ENCODE measurements around the gene ZNF821. TPM values are rescaled to one million over a fixed set of nuclear protein-coding genes. Genes with fewer than 3 reads are reported as not detected.
A peak's percentile ranks its signal among the peaks of the same experiment; 100 is the strongest.

ZNF821 gene
- total and polyA plus RNA-seq, 4 donors: 5.4 to 9.9 (median 8.5) TPM

- Histone ChIP-seq H3K4me1 (ENCODE audit: control insufficient read depth in 1 of 2, insufficient read depth in 2 of 2, low read length in 2 of 2) (peaks cover 0 to 2% of the 10 kb centered on the region in 2 donors), H3K9me3 (ENCODE audit: control insufficient read depth, low read length) (no peaks in the 10 kb centered on the region), H3K27ac (ENCODE audit: low read depth in 1 of 2, low read length in 2 of 2) (peak overlapping the region; percentile 72 to 91), H3K27me3 (ENCODE audit: control insufficient read depth in 1 of 2, insufficient read depth in 2 of 2, low read length in 1 of 2) (no peaks in the 10 kb centered on the region), H3K36me3 (ENCODE audit: control insufficient read depth in 1 of 2, insufficient read depth in 2 of 2, low read length in 1 of 2) (no peaks in the 10 kb centered on the region), H3K4me3 (ENCODE audit: low read length in 2 of 2) (peak overlapping the region; percentile 81 to 93)
- peak; percentile 65 to 82 for DNase-seq
- peak; percentile 60 for ATAC-seq (ENCODE audit: low FRiP score)
- 0 to 1% methylated on average over 41 to 44 of the region's 44 CpGs for WGBS, 2 donors
- intact Hi-C loops (cut with DNase I): loop anchor here (2.0 to 5.0 kb wide), 3 partner anchors 35 to 89 kb away; partner anchors contain the start of gene AP1G1 (in 2 of the 2)
Observed at GRCh38 chr16:71895679-71896365, 11.8 kb upstream of the ZNF821 start.

- intact Hi-C loops (cut with DNase I): loop anchor here (2.0 to 5.0 kb wide), 3 partner anchors 36 to 88 kb away; partner anchors contain the start of gene AP1G1 (in 2 of the 2)
- DNase-seq (peak; percentile 99), ATAC-seq (ENCODE audit: low FRiP score) (peak; percentile 99)
- Histone ChIP-seq H3K36me3 (ENCODE audit: control insufficient read depth in 1 of 2, insufficient read depth in 2 of 2, low read length in 1 of 2) (no peaks in the 10 kb centered on the region), H3K4me1 (ENCODE audit: control insufficient read depth in 1 of 2, insufficient read depth in 2 of 2, low read length in 2 of 2) (peaks cover 0 to 2% of the 10 kb centered on the region in 2 donors), H3K4me3 (ENCODE audit: low read length in 2 of 2) (peak within 1 kb of the TSS; percentile 87 to 93), H3K9me3 (ENCODE audit: control insufficient read depth, low read length) (no peaks in the 10 kb centered on the region), H3K27me3 (ENCODE audit: control insufficient read depth in 1 of 2, insufficient read depth in 2 of 2, low read length in 1 of 2) (no peaks in the 10 kb centered on the region), H3K27ac (ENCODE audit: low read depth in 1 of 2, low read length in 2 of 2) (peak within 1 kb of the TSS; percentile 72 to 99)
- 0 to 1% methylated on average over 67 of the region's 67 CpGs for WGBS, 2 donors
Observed at GRCh38 chr16:71894921-71895678, 11.1 kb upstream of the ZNF821 start, which contains the start of gene IST1. Gene IST1, plus strand, starts transcription at chr16:71895531. Its CDS starts 20,110 bp downstream, at chr16:71915641.

GRCh38 chr16:71894229-71894920 is 10.4 kb upstream of the ZNF821 start:
- intact Hi-C loops (cut with DNase I): loop anchor here in 1 of 2 donors (2.0 kb wide), 2 partner anchors 36 to 86 kb away; partner anchors contain the start of gene AP1G1

GRCh38 chr16:71893888-71894228 is 9.9 kb upstream of the ZNF821 start:
- H3K4me1 ChIP-seq (ENCODE audit: control insufficient read depth in 1 of 2, insufficient read depth in 2 of 2, low read length in 2 of 2): no peaks in the 10 kb centered on the region
- ATAC-seq (ENCODE audit: low FRiP score): no peak
- no peak for DNase-seq
- H3K27me3 ChIP-seq (ENCODE audit: control insufficient read depth in 1 of 2, insufficient read depth in 2 of 2, low read length in 1 of 2): no peaks in the 10 kb centered on the region
- no peaks in the 10 kb centered on the region for H3K9me3 ChIP-seq (ENCODE audit: control insufficient read depth, low read length)
- peak overlapping the region; percentile 31 to 99 for H3K27ac ChIP-seq (ENCODE audit: low read depth in 1 of 2, low read length in 2 of 2)
- intact Hi-C loops (cut with DNase I): loop anchor here in 1 of 2 donors (2.0 kb wide), 2 partner anchors 37 to 85 kb away; partner anchors contain the start of gene AP1G1
- H3K36me3 ChIP-seq (ENCODE audit: control insufficient read depth in 1 of 2, insufficient read depth in 2 of 2, low read length in 1 of 2): no peaks in the 10 kb centered on the region
- WGBS, 2 donors: 28 to 34% methylated on average over 7 of the region's 7 CpGs
- peak overlapping the region; percentile 41 to 87 for H3K4me3 ChIP-seq (ENCODE audit: low read length in 2 of 2)

More at GRCh38 chr16:71894229-71894920, 10.4 kb upstream of the ZNF821 start:
- 0 to 1% methylated on average over 31 of the region's 31 CpGs for WGBS, 2 donors
- Histone ChIP-seq H3K4me3 (ENCODE audit: low read length in 2 of 2) (peak overlapping the region; percentile 41 to 87), H3K9me3 (ENCODE audit: control insufficient read depth, low read length) (no peaks in the 10 kb centered on the region), H3K4me1 (ENCODE audit: control insufficient read depth in 1 of 2, insufficient read depth in 2 of 2, low read length in 2 of 2) (peaks cover 0 to 2% of the 10 kb centered on the region in 2 donors), H3K36me3 (ENCODE audit: control insufficient read depth in 1 of 2, insufficient read depth in 2 of 2, low read length in 1 of 2) (no peaks in the 10 kb centered on the region), H3K27ac (ENCODE audit: low read depth in 1 of 2, low read length in 2 of 2) (peak overlapping the region; percentile 31 to 99), H3K27me3 (ENCODE audit: control insufficient read depth in 1 of 2, insufficient read depth in 2 of 2, low read length in 1 of 2) (no peaks in the 10 kb centered on the region)
- peak; percentile 55 for ATAC-seq (ENCODE audit: low FRiP score)
- DNase-seq: peak in 1 of 2 donors; percentile 59

GRCh38 chr16:71889147-71889546 is 5.2 kb upstream of the ZNF821 start:
- Histone ChIP-seq H3K9me3 (ENCODE audit: control insufficient read depth, low read length) (no peaks in the 10 kb centered on the region), H3K27me3 (ENCODE audit: control insufficient read depth in 1 of 2, insufficient read depth in 2 of 2, low read length in 1 of 2) (no peaks in the 10 kb centered on the region), H3K36me3 (ENCODE audit: control insufficient read depth in 1 of 2, insufficient read depth in 2 of 2, low read length in 1 of 2) (no peaks in the 10 kb centered on the region), H3K4me3 (ENCODE audit: low read length in 2 of 2) (no peak overlapping the region), H3K4me1 (ENCODE audit: control insufficient read depth in 1 of 2, insufficient read depth in 2 of 2, low read length in 2 of 2) (no peaks in the 10 kb centered on the region), H3K27ac (ENCODE audit: low read depth in 1 of 2, low read length in 2 of 2) (no peak overlapping the region)
- ATAC-seq (ENCODE audit: low FRiP score) (no peak), DNase-seq (no peak)
- WGBS, 2 donors: 96% methylated on average over 3 of the region's 3 CpGs
- intact Hi-C loops (cut with DNase I): loop anchor here in 1 of 2 donors (10.0 kb wide), 1 partner anchor 76 kb away; no protein-coding TSS in a partner anchor

GRCh38 chr16:71885261-71885650 is 1.3 kb upstream of the ZNF821 start:
- no peak for ATAC-seq (ENCODE audit: low FRiP score)
- no peaks in the 10 kb centered on the region for H3K27me3 ChIP-seq (ENCODE audit: control insufficient read depth in 1 of 2, insufficient read depth in 2 of 2, low read length in 1 of 2)
- 57 to 64% methylated on average over 4 of the region's 4 CpGs for WGBS, 2 donors
- DNase-seq: no peak
- H3K9me3 ChIP-seq (ENCODE audit: control insufficient read depth, low read length): no peaks in the 10 kb centered on the region
- no peaks in the 10 kb centered on the region for H3K4me1 ChIP-seq (ENCODE audit: control insufficient read depth in 1 of 2, insufficient read depth in 2 of 2, low read length in 2 of 2)
- no peak overlapping the region for H3K27ac ChIP-seq (ENCODE audit: low read depth in 1 of 2, low read length in 2 of 2)
- no peak overlapping the region for H3K4me3 ChIP-seq (ENCODE audit: low read length in 2 of 2)
- peaks cover 0 to 2% of the 10 kb centered on the region in 2 donors for H3K36me3 ChIP-seq (ENCODE audit: control insufficient read depth in 1 of 2, insufficient read depth in 2 of 2, low read length in 1 of 2)
- intact Hi-C loops (cut with DNase I): loop anchor here in 1 of 2 donors (10.0 kb wide), 1 partner anchor 80 kb away; no protein-coding TSS in a partner anchor

- Histone ChIP-seq H3K9me3 (ENCODE audit: control insufficient read depth, low read length) (no peaks in the 10 kb centered on the region), H3K27me3 (ENCODE audit: control insufficient read depth in 1 of 2, insufficient read depth in 2 of 2, low read length in 1 of 2) (no peaks in the 10 kb centered on the region), H3K4me3 (ENCODE audit: low read length in 2 of 2) (peak overlapping the region; percentile 58 to 86), H3K4me1 (ENCODE audit: control insufficient read depth in 1 of 2, insufficient read depth in 2 of 2, low read length in 2 of 2) (no peaks in the 10 kb centered on the region), H3K36me3 (ENCODE audit: control insufficient read depth in 1 of 2, insufficient read depth in 2 of 2, low read length in 1 of 2) (peaks cover 0 to 2% of the 10 kb centered on the region in 2 donors), H3K27ac (ENCODE audit: low read depth in 1 of 2, low read length in 2 of 2) (peak overlapping the region; percentile 64 to 83)
- intact Hi-C loops (cut with DNase I): loop anchor here (5.0 to 10.0 kb wide), 4 partner anchors 44 to 81 kb away; partner anchors contain the start of gene AP1G1 (in 1 of the 2)
- ATAC-seq (ENCODE audit: low FRiP score) (peak; percentile 63), DNase-seq (peak; percentile 63 to 85)
- WGBS, 2 donors: 1% methylated on average over 40 to 46 of the region's 46 CpGs
Observed at GRCh38 chr16:71883168-71883848, 674 bp downstream of the ZNF821 start.
